GM23248 (cell line): ENCODE results near the gene TRAPPC3L.

Experiments used
- EZH2 ChIP-seq: fragments of 200-600 bp; sonication (generic); IDR thresholded peaks from 2 replicates; pipeline ENCODE4 v1.6.1; 2018; ENCODE audit warnings: antibody characterized with exemption, mild to moderate bottlenecking; ENCODE audit not compliant: insufficient read depth, poor library complexity, severe bottlenecking
- EZH2phosphoT487 ChIP-seq: fragments of 200-600 bp; sonication (generic); IDR thresholded peaks from 2 replicates; pipeline ENCODE4 v1.6.1; 2018; ENCODE audit warnings: antibody characterized with exemption, moderate library complexity, mild to moderate bottlenecking, low read depth; ENCODE audit not compliant: insufficient read depth

DNA sequence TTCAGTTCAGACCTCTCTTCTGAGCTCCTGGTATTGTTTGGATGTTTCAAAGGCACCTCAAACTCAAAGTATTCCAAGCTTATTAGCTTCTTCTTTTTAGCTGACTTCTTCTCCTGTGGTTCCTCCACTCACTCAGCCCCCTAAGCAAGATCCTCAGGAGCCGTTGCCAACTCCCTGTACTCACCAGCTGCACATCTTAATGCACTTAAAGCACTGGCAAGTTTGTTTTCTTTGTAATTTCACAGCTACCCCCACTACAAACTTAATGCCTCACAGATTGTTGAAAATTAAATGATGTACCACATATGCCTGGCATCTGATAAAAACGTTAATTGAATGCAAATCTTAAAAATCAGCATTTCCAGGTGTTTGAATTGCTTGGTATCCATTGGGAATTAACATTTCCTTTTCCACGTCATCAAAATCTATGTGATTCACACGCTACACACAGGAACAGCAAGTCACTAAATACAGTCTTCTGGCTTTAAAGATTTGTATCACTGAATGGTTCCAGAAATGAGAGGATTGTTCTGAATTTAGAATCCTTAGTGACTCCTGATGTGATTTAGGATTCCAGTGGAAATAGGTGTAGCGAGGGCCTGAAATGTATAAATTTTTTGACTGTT, 59.8 kb downstream of the TRAPPC3L start:
- TF ChIP-seq EZH2phosphoT487 (no peak), EZH2 (no peak)
